GM10248 (cell line): ENCODE measurements around the gene CEP152.

ENCODE experiments used
- CTCF ChIA-PET: fragments of 300-600 bp; sonication (Branson Sonifier 250); formaldehyde crosslinking; extraction: SDS; loops from one replicate; lab custom pipeline; 2021; ENCODE audit warnings: antibody characterized with exemption; lab: Yijun Ruan, JAX
- POLR2A ChIA-PET: fragments of 350-650 bp; sonication (Branson Sonifier 250); formaldehyde crosslinking; extraction: SDS; loops from one replicate; lab custom pipeline; 2020; ENCODE audit warnings: antibody characterized with exemption; lab: Yijun Ruan, JAX
- DNase-seq: peaks from one replicate; pipeline ENCODE4 v3.0.0; 2012; ENCODE audit errors: extremely low spot score
- TF ChIP-seq, protein P1 (sequence below): IDR thresholded peaks from 2 replicates; pipeline ENCODE4 v1.5.1; 2012; ENCODE audit warnings: mild to moderate bottlenecking, low read depth; ENCODE audit errors: extremely low read depth, missing control alignments, control extremely low read depth

The CEP152 gene

DNA sequence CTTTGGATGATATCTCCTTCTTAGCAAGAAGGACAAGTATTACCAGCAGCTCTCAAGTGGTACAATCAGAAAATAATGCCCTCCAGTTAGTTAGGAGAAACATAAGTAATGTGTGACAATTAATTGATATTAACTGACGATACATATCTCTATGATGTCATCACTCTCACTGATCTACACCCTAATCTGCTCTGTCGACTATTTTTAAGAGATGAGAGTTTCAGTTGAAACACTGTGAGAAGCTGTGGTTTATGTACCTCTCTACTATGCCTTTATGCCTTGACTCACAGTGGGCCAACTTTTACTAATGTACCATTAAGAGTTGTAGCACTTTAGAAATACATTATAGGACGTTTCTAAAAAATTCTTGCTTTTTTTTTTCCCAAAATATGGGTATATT, 8.6 kb downstream of the CEP152 start:
- ChIA-PET POLR2A (no interaction called here), CTCF (interaction anchor here (1.1 to 3.3 kb wide), 11 partner anchors 9 to 450 kb away, joined by 3 to 13 read pairs (median 8); partner anchors contain the start of gene CEP152)
- peak; percentile 19 for DNase-seq
- TF ChIP-seq, protein P1, sequence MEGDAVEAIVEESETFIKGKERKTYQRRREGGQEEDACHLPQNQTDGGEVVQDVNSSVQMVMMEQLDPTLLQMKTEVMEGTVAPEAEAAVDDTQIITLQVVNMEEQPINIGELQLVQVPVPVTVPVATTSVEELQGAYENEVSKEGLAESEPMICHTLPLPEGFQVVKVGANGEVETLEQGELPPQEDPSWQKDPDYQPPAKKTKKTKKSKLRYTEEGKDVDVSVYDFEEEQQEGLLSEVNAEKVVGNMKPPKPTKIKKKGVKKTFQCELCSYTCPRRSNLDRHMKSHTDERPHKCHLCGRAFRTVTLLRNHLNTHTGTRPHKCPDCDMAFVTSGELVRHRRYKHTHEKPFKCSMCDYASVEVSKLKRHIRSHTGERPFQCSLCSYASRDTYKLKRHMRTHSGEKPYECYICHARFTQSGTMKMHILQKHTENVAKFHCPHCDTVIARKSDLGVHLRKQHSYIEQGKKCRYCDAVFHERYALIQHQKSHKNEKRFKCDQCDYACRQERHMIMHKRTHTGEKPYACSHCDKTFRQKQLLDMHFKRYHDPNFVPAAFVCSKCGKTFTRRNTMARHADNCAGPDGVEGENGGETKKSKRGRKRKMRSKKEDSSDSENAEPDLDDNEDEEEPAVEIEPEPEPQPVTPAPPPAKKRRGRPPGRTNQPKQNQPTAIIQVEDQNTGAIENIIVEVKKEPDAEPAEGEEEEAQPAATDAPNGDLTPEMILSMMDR, result no peak

DNA sequence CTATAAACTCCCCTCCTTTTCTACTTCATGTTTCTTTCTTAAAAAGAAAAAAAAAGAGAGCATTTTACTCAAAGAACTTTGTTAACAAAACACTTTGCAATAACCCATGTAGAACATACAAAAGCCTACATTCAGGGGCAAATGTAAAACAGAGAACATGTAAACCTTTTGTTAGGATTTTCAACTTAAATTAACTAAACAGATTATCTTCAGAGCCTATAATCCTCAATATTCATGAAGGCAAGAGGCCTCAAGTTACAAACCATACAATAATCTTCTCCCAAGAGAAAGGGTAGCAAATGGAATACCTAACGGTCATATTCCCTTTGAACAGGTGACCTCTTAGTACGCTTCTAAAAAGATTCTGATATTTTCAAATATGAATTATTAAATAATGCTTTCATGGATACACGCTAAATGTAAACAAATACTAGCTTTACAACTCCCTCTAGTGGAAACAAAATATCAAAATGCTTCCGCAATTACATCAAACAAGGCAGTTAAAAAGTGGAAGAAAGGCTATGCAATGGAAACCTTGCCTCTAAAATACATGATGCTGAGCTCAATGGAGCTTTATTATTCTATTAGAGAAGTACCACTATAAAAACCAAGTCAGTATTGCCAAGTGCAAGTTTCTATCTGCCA, 9.9 kb downstream of the CEP152 start:
- TF ChIP-seq, protein P1, result peak; percentile 29
- ChIA-PET POLR2A (interaction anchor here (0.6 kb wide), 1 partner anchor 10 kb away, joined by 3 read pairs; the partner anchor contains the start of gene CEP152), CTCF (interaction anchor here (0.8 to 3.3 kb wide), 15 partner anchors 8 to 449 kb away, joined by 3 to 13 read pairs (median 4); partner anchors contain the start of gene CEP152)
- DNase-seq, result no peak

DNA sequence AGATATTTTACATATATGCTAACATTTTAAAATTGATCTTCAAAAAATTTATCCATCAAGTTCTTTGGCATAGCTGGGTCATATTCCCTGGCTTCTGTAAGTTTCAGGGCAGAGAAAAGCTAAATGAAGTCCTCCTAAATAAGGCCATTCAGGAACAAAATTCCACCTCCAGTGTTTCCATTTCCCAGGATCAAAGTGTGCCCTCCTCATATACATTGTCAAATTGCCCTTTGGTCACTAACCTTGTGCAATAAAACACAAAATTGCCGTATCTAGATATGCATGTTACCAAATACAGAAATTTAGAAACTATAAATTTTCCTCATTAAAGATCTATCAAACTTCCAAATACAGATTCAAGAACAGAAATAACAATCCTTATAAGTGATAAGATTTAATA, 10.6 kb downstream of the CEP152 start:
- POLR2A ChIA-PET, result no interaction called here
- CTCF ChIA-PET, result interaction anchor here (0.8 to 3.3 kb wide), 5 partner anchors 11 to 448 kb away, joined by 3 to 13 read pairs (median 4); partner anchors contain the start of gene CEP152
- DNase-seq, result no peak
- TF ChIP-seq, protein P1, result no peak

DNA sequence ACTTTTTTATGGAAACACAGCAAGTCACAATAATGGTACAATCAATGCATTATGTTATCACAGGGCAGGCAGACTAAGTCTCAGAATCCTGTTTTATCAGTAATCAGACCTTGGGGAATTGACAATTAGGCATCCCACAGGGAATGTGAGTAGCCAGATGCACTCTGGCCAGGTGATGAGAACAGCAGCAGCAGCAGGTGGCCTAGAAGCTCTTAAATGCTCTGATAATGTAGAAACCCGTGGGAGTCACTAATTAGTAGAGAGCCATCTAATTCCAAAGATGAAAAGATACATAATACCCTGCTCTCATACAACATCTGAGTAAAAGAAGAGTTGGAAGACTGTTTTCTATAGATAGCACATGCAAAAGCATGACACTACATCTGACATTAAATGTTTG, 12.6 kb downstream of the CEP152 start:
- ChIA-PET CTCF (no interaction called here), POLR2A (no interaction called here)
- TF ChIP-seq, protein P1, result no peak
- DNase-seq, result no peak

DNA sequence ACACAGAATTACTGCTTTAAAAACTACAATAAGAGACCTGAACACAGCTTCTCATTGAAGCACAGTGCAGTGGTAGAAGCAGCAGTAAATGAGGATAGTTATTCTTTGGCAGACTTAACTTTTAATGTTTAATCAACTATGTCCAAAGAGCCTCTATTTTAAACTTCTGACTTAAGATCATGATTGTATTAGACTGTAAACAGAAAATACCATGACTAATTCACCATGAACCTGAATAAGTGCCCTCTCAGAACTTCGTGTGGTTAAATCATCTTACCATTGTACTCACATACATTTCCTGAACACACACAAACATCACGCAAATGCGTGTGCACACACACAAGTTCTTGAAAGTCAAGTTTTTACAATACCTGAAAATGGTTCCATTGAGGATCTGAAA, 13.9 kb downstream of the CEP152 start:
- ChIA-PET CTCF (no interaction called here), POLR2A (no interaction called here)
- TF ChIP-seq, protein P1, result no peak
- DNase-seq, result no peak

DNA sequence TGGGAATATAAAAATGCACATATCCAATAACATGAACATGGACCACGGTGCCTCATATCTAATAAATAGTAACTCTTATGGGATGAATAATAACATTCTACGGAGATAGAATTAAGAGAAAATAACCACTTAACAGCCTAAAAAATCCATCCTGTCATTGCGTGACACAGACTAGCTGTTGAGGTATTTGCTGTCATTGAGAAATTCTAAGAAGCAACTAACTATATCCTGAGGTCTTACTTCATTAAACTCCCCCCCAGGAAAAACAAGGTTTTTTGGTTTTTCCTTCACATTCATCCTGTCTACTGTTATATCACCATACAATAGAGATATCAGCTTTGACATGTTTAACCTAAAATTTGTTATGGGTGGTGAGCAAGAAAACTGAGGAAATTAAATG, 14.3 kb downstream of the CEP152 start:
- ChIA-PET POLR2A (no interaction called here), CTCF (no interaction called here)
- no peak for DNase-seq
- TF ChIP-seq, protein P1, result no peak

DNA sequence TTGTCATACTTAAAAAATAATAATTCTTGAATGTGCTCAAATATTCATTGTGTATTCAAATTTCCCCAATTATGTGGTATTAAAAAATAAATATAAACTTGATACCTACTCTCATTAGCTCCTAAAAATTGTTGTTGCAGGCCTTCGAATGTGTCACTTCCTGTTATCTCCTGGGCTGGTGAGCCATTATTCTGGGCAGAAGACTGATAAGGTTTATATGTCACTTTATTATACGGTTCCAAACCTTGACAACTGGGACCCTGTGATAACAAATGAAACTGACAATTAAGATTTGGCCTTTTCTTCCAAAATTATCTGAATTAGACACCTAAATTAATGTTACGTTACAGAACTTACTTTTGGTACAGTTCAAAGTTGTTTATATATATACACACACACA, 15.0 kb downstream of the CEP152 start:
- ChIA-PET POLR2A (no interaction called here), CTCF (no interaction called here)
- TF ChIP-seq, protein P1, result no peak
- no peak for DNase-seq
